B cell (primary cell): ENCODE results near the gene KLK13. TPM values are rescaled to one million over a fixed set of nuclear protein-coding genes. Genes with fewer than 3 reads are reported as not detected.

Source experiments
- ATAC-seq: fragments of 200-7000 bp; cut with Tn5 transposase; one replicate; pipeline ENCODE4 v1.10.0; 2021; ENCODE audit warnings: low read depth, mild to moderate bottlenecking, moderate number of reproducible peaks, moderate library complexity
- CTCF ChIA-PET: fragments of 350-600 bp; sonication (Branson Sonifier 250); formaldehyde crosslinking; loops from one replicate; lab custom pipeline; 2021; ENCODE audit warnings: antibody characterized with exemption, inconsistent platforms; lab: Charles Lee
- POLR2A ChIA-PET: fragments of 350-600 bp; sonication (Branson Sonifier 250); formaldehyde crosslinking; loops from one replicate; lab custom pipeline; 2021; ENCODE audit warnings: antibody characterized with exemption; lab: Charles Lee
- DNase-seq: peaks from one replicate; pipeline ENCODE4 v3.0.0; 2013
- H2AFZ ChIP-seq: 2 replicates; pipeline ENCODE4 v1.6.1; 2012; ENCODE audit warnings: mild to moderate bottlenecking, low read depth, low read length; ENCODE audit not compliant: insufficient read depth, poor library complexity, severe bottlenecking
- H3K27ac ChIP-seq, 2 donors: 1 replicate in 1 of 2; 2 replicates in 1 of 2; pipeline ENCODE4 v1.5.1; 2012 to 2013; ENCODE audit warnings: low read length in 2 of 2, mild to moderate bottlenecking in 2 of 2, moderate library complexity in 1 of 2
- H3K27me3 ChIP-seq, 4 experiments: fragments of 200-600 bp in 1 of 4; sonication (generic) in 1 of 4; replicated peaks in 1 of 4; 1 replicate in 2 of 4; 2 replicates in 2 of 4; pipeline versions ENCODE4 v1.6.1 to v1.7.0; 2013 to 2016; ENCODE audit warnings: low read length in 3 of 4, mild to moderate bottlenecking in 2 of 4, mixed read lengths in 1 of 4, moderate library complexity in 1 of 4; ENCODE audit not compliant: insufficient read depth in 4 of 4, control insufficient read depth in 3 of 4; ENCODE audit errors: control extremely low read depth in 1 of 4
- H3K36me3 ChIP-seq, 2 experiments: replicated peaks in 1 of 2; 1 replicate in 1 of 2; 2 replicates in 1 of 2; pipeline versions ENCODE4 v1.6.1 to v1.7.1; 2013; ENCODE audit warnings: low read length in 1 of 2; ENCODE audit not compliant: insufficient read depth in 2 of 2, control insufficient read depth in 1 of 2; ENCODE audit errors: control extremely low read depth in 1 of 2, extremely low read depth in 1 of 2
- H3K4me1 ChIP-seq, 2 donors: fragments of 200-600 bp in 1 of 2; sonication (generic) in 1 of 2; 1 replicate in 1 of 2; 2 replicates in 1 of 2; pipeline versions ENCODE4 v1.5.1 to v1.6.1; 2013 to 2017; ENCODE audit warnings: low read length in 2 of 2; ENCODE audit not compliant: control insufficient read depth in 2 of 2, insufficient read depth in 2 of 2
- H3K4me2 ChIP-seq: replicated peaks from 2 replicates; pipeline ENCODE3; 2012; ENCODE audit warnings: mild to moderate bottlenecking, low read depth, low read length; ENCODE audit not compliant: poor library complexity, severe bottlenecking
- H3K4me3 ChIP-seq, 5 experiments: fragments of 200-600 bp in 1 of 5; sonication (generic) in 1 of 5; 1 replicate in 3 of 5; 2 replicates in 2 of 5; pipeline versions ENCODE4 v1.5.1 to v1.7.0; 2011 to 2016; ENCODE audit warnings: low read length in 4 of 5, mild to moderate bottlenecking in 4 of 5, low read depth in 2 of 5, control low read depth in 1 of 5, moderate library complexity in 1 of 5; ENCODE audit not compliant: insufficient read depth in 1 of 5; ENCODE audit errors: control extremely low read depth in 1 of 5, extremely low read depth in 1 of 5
- H3K79me2 ChIP-seq: fragments of 200-600 bp; sonication (generic); one replicate; pipeline ENCODE4 v1.6.0; 2016; ENCODE audit warnings: low read length; ENCODE audit not compliant: control insufficient read depth, insufficient read depth
- H3K9ac ChIP-seq: fragments of 200-600 bp; sonication (generic); 2 replicates; pipeline ENCODE4 v1.6.1; 2017; ENCODE audit warnings: mild to moderate bottlenecking, low read length, moderate library complexity
- H3K9me3 ChIP-seq, 3 donors: one replicate each; pipeline versions ENCODE4 v1.6.1 to v1.7.1; 2013; ENCODE audit warnings: low read length in 2 of 3; ENCODE audit not compliant: control insufficient read depth in 2 of 3, insufficient read depth in 1 of 3; ENCODE audit errors: control extremely low read depth in 1 of 3
- H4K20me1 ChIP-seq: 2 replicates; pipeline ENCODE4 v1.6.0; 2012; ENCODE audit warnings: mild to moderate bottlenecking, low read length; ENCODE audit not compliant: insufficient read depth, control insufficient read depth, poor library complexity, severe bottlenecking
- H3K27ac Mint-ChIP-seq: one replicate; pipeline ENCODE4 v1.8.0; 2021; ENCODE audit warnings: mixed read lengths
- H3K27me3 Mint-ChIP-seq: one replicate; pipeline ENCODE4 v1.8.0; 2021; ENCODE audit warnings: mixed read lengths
- H3K4me1 Mint-ChIP-seq: one replicate; pipeline ENCODE4 v1.8.0; 2021; ENCODE audit warnings: mixed read lengths
- H3K4me3 Mint-ChIP-seq: one replicate; pipeline ENCODE4 v1.8.0; 2021; ENCODE audit warnings: mixed read lengths
- H3K9me3 Mint-ChIP-seq: one replicate; pipeline ENCODE4 v1.8.0; 2022; ENCODE audit warnings: mixed read lengths; ENCODE audit not compliant: insufficient read depth
- CTCF ChIP-seq: fragments of 200-600 bp; IDR thresholded peaks from one replicate; pipeline ENCODE4 v1.8.0; 2022; ENCODE audit warnings: antibody characterized with exemption, mild to moderate bottlenecking
- EZH2 ChIP-seq: IDR thresholded peaks from 2 replicates; pipeline ENCODE4 v1.6.1; 2012; ENCODE audit warnings: borderline replicate concordance, low read depth, mild to moderate bottlenecking, moderate library complexity, low read length; ENCODE audit not compliant: insufficient read depth, poor library complexity, severe bottlenecking
- WGBS: methylation state at CpG from one replicate; pipeline ENCODE4 v1.1.5; 2013; ENCODE audit warnings: missing lambda C conversion rate; ENCODE audit not compliant: insufficient coverage; 5-methylcytosine and 5-hydroxymethylcytosine counted together
- intact Hi-C: fragments of 100-400 bp; cut with micrococcal nuclease; formaldehyde crosslinking; loops from one replicate; pipeline ENCODE4 v1.10.0; 2022
- polyA plus RNA-seq: library from polyadenylated mRNA; depleted of rRNA; stranded (reverse); fragments of >200 nt; gene quantifications from 2 replicates; pipeline ENCODE4 v1.2.3, GENCODE V29; 2012
- total RNA-seq, 2 donors: library from RNA; stranded (reverse); fragments of 120-200 nt in 1 of 2; gene quantifications; 1 replicate in 1 of 2; 2 replicates in 1 of 2; pipeline versions ENCODE4 v1.2.3 to v1.2.4, GENCODE V29; 2013 to 2022

Gene KLK13
- total and polyA plus RNA-seq, 2 donors (not counting 1 experiment from before 2014, with no cell fraction given): not detected

- no peak overlapping the region for H3K9ac ChIP-seq
- H3K4me1 Mint-ChIP-seq: peaks cover 8% of the 10 kb centered on the region
- no peak overlapping the region for H2AFZ ChIP-seq
- no peak overlapping the region for H3K4me2 ChIP-seq
- H3K9me3 ChIP-seq: no peaks in the 10 kb centered on the region
- H3K9me3 Mint-ChIP-seq: no peaks in the 10 kb centered on the region
- no peak for TF ChIP-seq EZH2
- no peak overlapping the region for H3K4me3 ChIP-seq
- H4K20me1 ChIP-seq: no peaks in the 10 kb centered on the region
- no peaks in the 10 kb centered on the region for H3K27me3 ChIP-seq
- no peak for DNase-seq
- no peaks in the 10 kb centered on the region for H3K27me3 Mint-ChIP-seq
- H3K4me1 ChIP-seq: no peaks in the 10 kb centered on the region
- no peak overlapping the region for H3K27ac Mint-ChIP-seq
- intact Hi-C loops: no loop called here
- peaks cover 0 to 4% of the 10 kb centered on the region in 2 experiments for H3K36me3 ChIP-seq
- WGBS: 92% methylated on average over 4 of the region's 8 CpGs
- no peak overlapping the region for H3K4me3 Mint-ChIP-seq
- no peak overlapping the region for H3K27ac ChIP-seq
- ATAC-seq: no peak
- ChIA-PET CTCF (no interaction called here), POLR2A (no interaction called here)
- H3K79me2 ChIP-seq: no peaks in the 10 kb centered on the region
Observed at GRCh38 chr19:51093101-51093500, 28.2 kb upstream of the KLK13 start.

- no peak overlapping the region for H2AFZ ChIP-seq
- no peak for ATAC-seq
- no peaks in the 10 kb centered on the region for H3K36me3 ChIP-seq
- no peaks in the 10 kb centered on the region for H3K27me3 ChIP-seq
- no peaks in the 10 kb centered on the region for H3K9me3 ChIP-seq
- CTCF ChIA-PET: no interaction called here
- H3K9ac ChIP-seq: no peak overlapping the region
- POLR2A ChIA-PET: no interaction called here
- WGBS: 87% methylated on average over 12 of the region's 16 CpGs
- Mint-ChIP-seq H3K27ac (no peak overlapping the region), H3K27me3 (no peaks in the 10 kb centered on the region), H3K4me3 (no peak overlapping the region), H3K9me3 (no peaks in the 10 kb centered on the region), H3K4me1 (peaks cover 6% of the 10 kb centered on the region)
- TF ChIP-seq CTCF (no peak), EZH2 (no peak)
- intact Hi-C loops: no loop called here
- H3K27ac ChIP-seq: no peak overlapping the region
- no peak overlapping the region for H3K4me3 ChIP-seq
- no peaks in the 10 kb centered on the region for H4K20me1 ChIP-seq
- H3K4me1 ChIP-seq: no peaks in the 10 kb centered on the region
- no peak overlapping the region for H3K4me2 ChIP-seq
- DNase-seq: no peak
- H3K79me2 ChIP-seq: no peaks in the 10 kb centered on the region
Observed at GRCh38 chr19:51091895-51092873, 27.3 kb upstream of the KLK13 start.
